ENCODE results near the gene CRBN.

CRBN gene

DNA sequence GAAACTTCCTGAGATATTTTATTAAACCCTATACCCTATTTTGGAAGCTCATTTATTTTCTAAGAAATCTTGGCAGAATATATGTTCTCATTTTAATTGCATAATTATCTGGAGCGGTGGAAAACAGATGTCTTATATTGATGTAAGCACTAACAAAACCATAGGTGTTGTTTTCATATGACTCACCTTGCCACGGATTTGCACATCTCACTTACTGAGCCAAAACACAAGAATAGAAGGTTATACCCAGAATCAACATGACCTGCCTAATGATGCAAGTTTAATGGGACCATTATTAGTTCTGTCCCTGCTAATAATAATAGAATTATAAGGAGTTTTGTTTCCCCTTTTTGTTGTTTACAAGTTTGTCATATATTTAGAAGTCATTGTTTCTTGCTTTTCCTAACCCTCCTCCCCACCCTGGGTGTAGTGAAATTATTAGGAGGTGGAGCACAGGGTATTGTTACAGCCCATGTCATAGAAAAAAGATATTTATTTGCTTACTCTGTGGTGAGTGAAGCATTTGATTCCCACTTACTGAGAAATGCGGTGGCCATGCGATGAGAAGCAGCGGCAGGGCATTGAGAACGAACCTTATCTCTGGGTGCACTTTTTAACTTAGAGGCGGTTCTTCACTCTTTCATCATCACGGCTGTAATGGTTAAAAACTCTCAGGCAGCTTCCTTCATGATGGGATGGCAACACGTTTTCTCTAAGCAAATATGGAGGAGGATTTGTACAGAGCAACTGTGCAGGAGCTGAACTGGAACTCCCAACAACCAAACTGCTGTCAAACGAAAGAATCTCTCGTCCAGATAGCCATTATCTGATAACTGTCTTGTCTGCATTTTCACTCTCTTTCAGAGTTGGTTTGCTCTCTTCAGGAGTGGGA is 69.8 kb downstream of the CRBN start:
- DNase-seq: no peak

DNA sequence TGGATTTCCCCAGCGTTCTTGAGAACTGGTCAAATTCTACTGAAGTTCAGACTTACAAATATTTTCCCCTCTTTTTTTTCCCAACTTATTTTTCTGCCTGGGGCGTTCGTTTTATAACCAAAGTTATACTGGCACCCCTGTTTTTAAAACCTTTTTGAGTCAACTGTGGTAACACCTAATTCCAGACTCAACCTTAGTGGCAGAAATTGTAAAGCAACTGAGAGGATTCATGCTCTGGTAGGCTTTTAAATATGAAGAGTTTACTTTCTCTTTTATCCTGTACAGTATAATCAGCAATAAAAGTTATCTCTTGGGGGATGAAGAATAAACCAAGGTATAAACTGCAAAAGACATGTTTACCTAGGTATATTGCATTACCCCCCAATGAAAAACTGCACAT is 71.6 kb downstream of the CRBN start:
- no peak for DNase-seq

DNA sequence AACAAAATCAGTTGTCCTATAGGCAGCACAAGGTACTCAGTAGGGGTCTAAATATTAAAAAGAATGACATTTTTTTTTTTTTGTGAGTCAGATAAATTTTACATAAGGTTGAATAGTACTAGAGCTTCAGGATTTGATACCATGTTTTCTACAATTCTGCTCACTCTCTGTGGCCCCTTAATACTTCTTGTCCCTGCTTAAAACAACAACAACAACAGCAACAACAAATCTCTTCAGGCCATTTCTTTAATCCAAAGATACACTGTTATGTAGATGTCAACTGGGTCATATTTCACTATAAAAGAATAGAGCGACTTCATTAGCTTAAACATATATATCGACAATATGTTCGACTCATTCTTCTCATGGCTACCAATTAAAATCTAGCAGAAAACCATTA is 72.3 kb downstream of the CRBN start:
- no peak for DNase-seq

- DNase-seq: no peak
Measured at GRCh38 chr3:3105815-3106214, 73.7 kb downstream of the CRBN start.

DNA sequence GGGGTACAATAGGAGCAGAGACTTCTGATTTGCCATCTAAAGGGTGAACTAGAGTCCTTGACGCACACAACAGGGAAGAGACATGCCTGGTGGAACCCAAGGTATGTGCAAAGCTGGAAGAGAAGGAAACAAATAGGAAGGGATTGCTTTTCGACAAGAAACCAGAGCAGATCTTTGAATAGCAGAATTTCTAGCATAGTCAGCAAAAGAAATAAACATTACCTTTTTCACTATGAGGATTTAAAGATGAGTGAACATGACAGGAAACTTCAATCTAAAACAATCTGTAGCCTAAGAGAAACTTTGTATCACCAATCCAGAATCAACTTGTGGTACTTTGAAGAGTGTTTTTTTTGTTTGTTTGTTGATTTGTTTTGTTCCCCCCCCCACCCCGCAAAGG is 74.2 kb downstream of the CRBN start:
- DNase-seq: no peak

- DNase-seq: no peak
Measured at GRCh38 chr3:3102751-3103150, 76.7 kb downstream of the CRBN start.

DNA sequence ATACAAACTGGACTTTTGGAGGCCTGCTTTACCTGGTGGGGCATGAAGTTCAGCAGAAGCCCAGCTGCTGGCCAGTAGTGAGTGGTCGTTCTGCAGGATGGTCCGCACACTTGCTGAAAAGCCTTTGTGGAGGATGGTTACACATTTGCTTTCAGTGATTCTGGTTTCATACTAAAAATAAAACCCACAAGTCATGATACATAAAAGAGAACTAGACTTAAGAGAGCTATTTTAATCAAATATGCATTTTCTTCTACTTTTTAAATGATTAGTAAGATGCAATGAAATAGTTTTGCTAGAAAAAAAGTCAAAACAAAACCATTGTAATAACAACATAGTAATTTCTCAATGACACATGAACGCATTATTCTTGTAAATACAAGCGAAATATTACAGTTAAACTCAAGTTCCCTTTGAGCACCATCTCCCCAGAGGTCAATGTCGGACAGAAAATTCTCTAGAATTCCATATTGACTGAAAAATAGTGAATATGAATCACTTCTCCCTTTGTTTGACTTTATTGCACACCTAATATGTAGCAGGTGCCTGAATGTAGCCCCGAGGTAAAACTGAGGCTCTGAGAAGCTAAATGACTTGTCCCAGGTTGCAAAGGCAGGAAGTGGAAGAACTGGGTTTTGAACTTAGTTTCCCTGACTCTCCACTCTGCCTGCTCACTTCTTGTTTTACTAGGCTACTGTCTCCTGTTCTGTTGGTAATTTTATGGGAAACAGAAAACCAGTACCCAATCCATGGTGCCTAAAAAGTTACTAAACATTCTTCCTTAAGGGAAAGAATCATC is 77.6 kb downstream of the CRBN start:
- no peak for DNase-seq

Data from NCI-H2171 (cell line).